IPS-15b (cell line): ENCODE results near the gene MAP2K5.
"Not testable (repeated sequence)": the region's sequence is repeated elsewhere in the genome, so short reads cannot be mapped to it uniquely, and the experiment has no call there.

Experiments
- H3K27me3 ChIP-seq: one replicate; pipeline ENCODE4 v1.6.1; 2013; ENCODE audit warnings: low read length; ENCODE audit not compliant: control insufficient read depth, insufficient read depth
- H3K36me3 ChIP-seq: one replicate; pipeline ENCODE4 v1.6.1; 2013; ENCODE audit warnings: low read length; ENCODE audit not compliant: control insufficient read depth, insufficient read depth
- H3K4me1 ChIP-seq: one replicate; pipeline ENCODE4 v1.6.1; 2013; ENCODE audit warnings: mild to moderate bottlenecking, low read length; ENCODE audit not compliant: control insufficient read depth, insufficient read depth
- H3K4me3 ChIP-seq: one replicate; pipeline ENCODE4 v1.5.1; 2013; ENCODE audit warnings: low read depth, low read length
- H3K9ac ChIP-seq: one replicate; pipeline ENCODE4 v1.6.1; 2013; ENCODE audit warnings: low read depth, mild to moderate bottlenecking, low read length
- H3K9me3 ChIP-seq: one replicate; pipeline ENCODE4 v1.6.1; 2013; ENCODE audit warnings: mild to moderate bottlenecking, low read length; ENCODE audit not compliant: control insufficient read depth, insufficient read depth

Gene MAP2K5

GRCh38 chr15:67611370-67612369 lies 69.2 kb downstream of the MAP2K5 start:
- no peaks in the 10 kb centered on the region for H3K36me3 ChIP-seq
- no peaks in the 10 kb centered on the region for H3K4me1 ChIP-seq
- no peaks in the 10 kb centered on the region for H3K27me3 ChIP-seq
- no peaks in the 10 kb centered on the region for H3K9me3 ChIP-seq
- H3K9ac ChIP-seq = no peak overlapping the region
- no peak overlapping the region for H3K4me3 ChIP-seq

GRCh38 chr15:67613211-67613610 lies 70.7 kb downstream of the MAP2K5 start:
- no peak overlapping the region for H3K9ac ChIP-seq
- no peaks in the 10 kb centered on the region for H3K9me3 ChIP-seq
- H3K27me3 ChIP-seq = no peaks in the 10 kb centered on the region
- no peaks in the 10 kb centered on the region for H3K36me3 ChIP-seq
- no peak overlapping the region for H3K4me3 ChIP-seq
- H3K4me1 ChIP-seq = no peaks in the 10 kb centered on the region

GRCh38 chr15:67613708-67614107 lies 71.2 kb downstream of the MAP2K5 start:
- Histone ChIP-seq H3K36me3 (no peaks in the 10 kb centered on the region), H3K27me3 (no peaks in the 10 kb centered on the region), H3K4me3 (no peak overlapping the region), H3K9ac (no peak overlapping the region), H3K9me3 (no peaks in the 10 kb centered on the region), H3K4me1 (no peaks in the 10 kb centered on the region)

GRCh38 chr15:67615131-67615534 lies 72.6 kb downstream of the MAP2K5 start:
- not testable (repeated sequence) for H3K9ac ChIP-seq, H3K36me3 ChIP-seq, H3K9me3 ChIP-seq, H3K27me3 ChIP-seq, H3K4me1 ChIP-seq, H3K4me3 ChIP-seq

GRCh38 chr15:67618297-67618696 lies 75.8 kb downstream of the MAP2K5 start:
- Histone ChIP-seq H3K36me3 (no peaks in the 10 kb centered on the region), H3K27me3 (no peaks in the 10 kb centered on the region), H3K4me1 (no peaks in the 10 kb centered on the region), H3K4me3 (no peak overlapping the region), H3K9me3 (no peaks in the 10 kb centered on the region), H3K9ac (no peak overlapping the region)

- Histone ChIP-seq H3K27me3 (no peaks in the 10 kb centered on the region), H3K36me3 (no peaks in the 10 kb centered on the region), H3K9me3 (no peaks in the 10 kb centered on the region), H3K4me3 (no peak overlapping the region), H3K4me1 (no peaks in the 10 kb centered on the region), H3K9ac (no peak overlapping the region)
Observed at GRCh38 chr15:67622110-67622509, 79.6 kb downstream of the MAP2K5 start.

GRCh38 chr15:67632261-67632660 lies 89.8 kb downstream of the MAP2K5 start:
- no peak overlapping the region for H3K4me3 ChIP-seq
- no peaks in the 10 kb centered on the region for H3K27me3 ChIP-seq
- no peaks in the 10 kb centered on the region for H3K36me3 ChIP-seq
- H3K4me1 ChIP-seq = no peaks in the 10 kb centered on the region
- H3K9ac ChIP-seq = no peak overlapping the region
- H3K9me3 ChIP-seq = no peaks in the 10 kb centered on the region

GRCh38 chr15:67635950-67636349 lies 93.4 kb downstream of the MAP2K5 start:
- not testable (repeated sequence) for H3K4me3 ChIP-seq, H3K4me1 ChIP-seq, H3K9me3 ChIP-seq, H3K9ac ChIP-seq, H3K36me3 ChIP-seq, H3K27me3 ChIP-seq

GRCh38 chr15:67639591-67639990 lies 97.1 kb downstream of the MAP2K5 start:
- Histone ChIP-seq H3K9me3 (no peaks in the 10 kb centered on the region), H3K9ac (no peak overlapping the region), H3K4me1 (no peaks in the 10 kb centered on the region), H3K36me3 (no peaks in the 10 kb centered on the region), H3K27me3 (no peaks in the 10 kb centered on the region), H3K4me3 (no peak overlapping the region)

GRCh38 chr15:67641453-67641852 lies 99.0 kb downstream of the MAP2K5 start:
- Histone ChIP-seq H3K9ac (no peak overlapping the region), H3K4me3 (no peak overlapping the region), H3K4me1 (no peaks in the 10 kb centered on the region), H3K36me3 (no peaks in the 10 kb centered on the region), H3K27me3 (no peaks in the 10 kb centered on the region), H3K9me3 (no peaks in the 10 kb centered on the region)

- H3K9ac ChIP-seq = no peak overlapping the region
- H3K27me3 ChIP-seq = no peaks in the 10 kb centered on the region
- no peak overlapping the region for H3K4me3 ChIP-seq
- H3K9me3 ChIP-seq = no peaks in the 10 kb centered on the region
- H3K36me3 ChIP-seq = no peaks in the 10 kb centered on the region
- H3K4me1 ChIP-seq = no peaks in the 10 kb centered on the region
Observed at GRCh38 chr15:67646847-67647246, 104.3 kb downstream of the MAP2K5 start.

- Histone ChIP-seq H3K4me3 (no peak overlapping the region), H3K9me3 (no peaks in the 10 kb centered on the region), H3K4me1 (no peaks in the 10 kb centered on the region), H3K36me3 (no peaks in the 10 kb centered on the region), H3K9ac (no peak overlapping the region), H3K27me3 (no peaks in the 10 kb centered on the region)
Observed at GRCh38 chr15:67652586-67652985, 110.1 kb downstream of the MAP2K5 start.
